HG02852 (cell line): ENCODE measurements around the gene SERTAD2.
A peak's percentile ranks its signal among the peaks of the same experiment; 100 is the strongest.

Experiments used
- ATAC-seq: cut with Tn5 transposase; IDR thresholded peaks from one replicate; pipeline ENCODE4 v1.9.1; 2021; ENCODE audit warnings: mild to moderate bottlenecking, moderate library complexity; ENCODE audit not compliant: unreplicated experiment

The SERTAD2 gene

GRCh38 chr2:64675860-64676259 lies 22.1 kb upstream of the SERTAD2 start:
- ATAC-seq = no peak

- no peak for ATAC-seq
Measured at GRCh38 chr2:64672708-64673107, 19.0 kb upstream of the SERTAD2 start.

DNA sequence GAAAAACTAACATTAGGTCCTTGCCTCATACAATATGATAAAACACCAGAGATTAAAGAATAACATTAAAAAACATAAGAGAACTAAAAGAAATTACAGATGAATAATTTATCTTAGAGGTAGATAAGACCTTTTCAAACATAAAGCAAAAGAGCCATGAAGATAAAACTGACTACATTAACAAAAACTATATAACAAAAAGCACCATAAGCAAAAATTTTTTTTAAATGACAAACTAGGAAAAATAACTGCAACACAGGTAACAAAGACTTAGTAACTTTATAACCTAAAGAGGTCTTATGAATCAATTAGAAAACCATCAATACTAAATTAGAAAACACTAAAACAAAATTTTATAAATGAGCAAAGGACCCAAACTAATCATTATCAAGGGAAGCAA lies 16.3 kb upstream of the SERTAD2 start:
- ATAC-seq = no peak

DNA sequence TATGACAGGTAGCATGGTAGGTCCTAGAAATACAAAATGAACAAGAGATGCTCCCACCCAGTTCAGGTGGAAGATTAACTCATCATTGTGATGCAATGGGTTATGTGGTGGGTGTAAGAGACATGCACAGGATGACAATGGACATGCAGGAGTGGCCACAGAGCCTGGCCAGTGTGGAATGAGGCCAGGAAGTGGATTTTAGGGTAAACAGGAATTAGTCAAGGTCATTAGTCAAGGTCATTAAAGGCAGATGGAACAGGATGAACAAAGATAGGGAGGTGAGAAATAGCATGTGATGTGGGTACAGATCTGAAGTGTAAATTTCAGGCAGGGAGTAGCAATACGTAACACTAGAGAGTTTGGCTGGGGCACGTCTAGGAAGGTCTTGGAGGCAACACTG lies 15.6 kb upstream of the SERTAD2 start:
- no peak for ATAC-seq

DNA sequence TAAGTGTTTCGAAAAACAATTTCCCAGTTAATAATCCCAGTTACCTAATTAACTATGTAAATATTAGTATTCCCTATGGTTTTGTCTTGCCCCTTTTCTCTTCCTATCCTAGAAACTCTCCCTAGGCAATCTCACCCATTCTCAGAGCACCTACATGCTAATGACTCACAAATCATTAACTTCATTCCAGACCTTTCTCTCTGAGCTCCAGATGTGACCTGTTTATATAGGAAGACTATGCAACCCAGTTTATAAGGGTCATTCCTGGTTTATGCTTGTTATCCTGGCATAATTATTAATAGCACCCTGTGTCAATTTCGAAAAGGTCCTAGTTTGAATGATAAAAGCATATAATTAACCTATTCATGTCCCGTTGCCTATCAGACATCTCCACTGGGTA lies 14.8 kb upstream of the SERTAD2 start:
- ATAC-seq = no peak

DNA sequence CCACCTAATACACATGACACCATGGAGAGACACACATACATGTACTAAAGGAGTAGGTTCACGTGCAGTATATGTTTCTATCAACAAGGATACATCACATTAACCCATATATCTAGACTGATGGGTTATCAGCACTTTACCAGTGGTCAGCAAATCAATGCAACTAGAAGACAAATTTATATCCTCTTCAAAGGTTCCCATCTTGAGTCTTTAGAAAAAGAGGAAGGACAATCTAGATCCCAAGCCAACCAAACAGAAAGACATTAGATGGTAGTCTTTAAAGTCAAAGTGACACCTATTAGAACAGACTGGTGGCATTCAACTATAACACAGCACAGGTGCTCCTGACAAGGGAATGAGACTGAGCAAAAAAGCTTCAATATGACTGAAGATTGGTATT lies 13.8 kb upstream of the SERTAD2 start:
- no peak for ATAC-seq

- ATAC-seq = peak; percentile 88
Measured at GRCh38 chr2:64666810-64667438, 13.2 kb upstream of the SERTAD2 start.

DNA sequence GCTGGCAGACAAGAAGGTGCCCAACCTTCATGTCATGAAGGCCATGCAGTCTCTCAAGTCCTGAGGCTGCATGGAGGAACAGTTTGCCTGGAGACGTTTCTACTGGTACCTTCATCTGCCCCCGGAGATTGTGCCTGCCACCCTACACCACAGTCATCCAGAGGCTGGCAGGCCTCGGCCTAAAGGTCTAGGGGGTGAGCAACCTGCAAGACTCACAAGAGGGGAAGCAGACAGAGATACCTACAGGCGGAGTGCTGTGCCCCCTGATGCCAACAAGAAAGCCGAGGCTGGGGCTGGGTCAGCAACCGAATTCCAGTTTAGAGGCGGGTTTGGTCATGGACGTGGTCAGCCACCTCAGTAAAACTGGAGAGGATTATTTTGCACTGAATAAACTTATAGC lies 12.0 kb upstream of the SERTAD2 start:
- no peak for ATAC-seq

- no peak for ATAC-seq
Measured at GRCh38 chr2:64663402-64663801, 9.7 kb upstream of the SERTAD2 start.

DNA sequence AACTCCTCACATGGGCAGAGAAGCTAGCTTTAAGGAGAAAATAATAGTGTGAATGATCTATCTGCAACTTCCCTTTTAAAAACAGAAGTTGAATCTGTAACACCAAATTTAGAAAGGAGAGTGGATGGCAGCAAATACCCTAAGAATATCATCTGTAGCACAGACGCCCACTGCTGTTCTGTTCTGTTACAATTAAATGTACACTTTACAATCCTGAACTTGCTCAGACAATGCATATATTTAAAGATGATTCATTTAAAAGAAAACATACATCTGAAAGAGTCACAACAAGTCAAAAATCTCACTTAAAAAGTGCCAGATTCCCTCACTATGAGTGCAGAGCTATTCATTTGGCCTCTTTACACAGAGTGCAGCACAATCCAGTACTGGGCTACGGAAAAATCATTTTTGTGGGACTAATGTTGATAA lies 8.0 kb upstream of the SERTAD2 start:
- ATAC-seq = no peak

- ATAC-seq = no peak
Measured at GRCh38 chr2:64659252-64659651, 5.5 kb upstream of the SERTAD2 start.

- no peak for ATAC-seq
Measured at GRCh38 chr2:64658269-64658668, 4.6 kb upstream of the SERTAD2 start.

- ATAC-seq = no peak
Measured at GRCh38 chr2:64657411-64657810, 3.7 kb upstream of the SERTAD2 start.

DNA sequence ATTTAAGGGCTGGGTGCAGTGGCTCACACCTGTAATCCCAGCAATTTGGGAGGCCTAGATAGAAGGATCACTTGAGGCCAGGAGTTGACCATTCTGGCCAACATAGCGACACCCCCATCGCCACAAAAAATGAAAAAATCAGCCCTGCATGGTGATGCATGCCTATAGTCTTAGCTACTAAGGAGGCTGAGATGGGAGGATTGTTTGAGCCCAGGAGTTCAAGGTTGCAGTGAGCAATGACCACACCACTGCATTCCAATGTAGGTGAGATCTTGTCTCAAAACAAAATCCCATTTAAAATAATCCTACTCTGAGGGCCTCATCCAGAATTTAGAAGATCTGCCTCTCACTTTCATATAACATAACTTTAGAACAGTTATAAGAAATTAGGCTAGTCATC lies 2.7 kb upstream of the SERTAD2 start:
- ATAC-seq = no peak

DNA sequence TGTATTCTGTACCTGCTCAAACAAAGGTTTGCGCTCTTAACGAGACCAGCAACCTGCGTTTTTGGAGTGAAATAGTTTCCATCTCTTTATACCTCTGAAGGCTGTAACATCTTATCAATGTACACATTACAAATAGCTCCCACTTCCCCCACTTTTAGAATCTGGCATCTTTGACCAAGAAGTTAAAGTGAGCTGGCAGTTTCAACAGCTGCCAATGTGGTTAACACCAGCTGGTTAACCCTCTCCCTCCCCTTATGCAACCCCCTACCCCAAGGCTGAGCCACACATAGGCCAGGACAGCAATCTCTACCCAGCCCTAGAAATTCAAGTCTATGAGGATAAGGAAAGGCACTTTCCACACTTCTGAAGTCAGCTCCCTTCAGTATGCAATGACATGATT lies 2.2 kb upstream of the SERTAD2 start:
- ATAC-seq = no peak

- ATAC-seq = no peak
Measured at GRCh38 chr2:64655018-64655664, 1.4 kb upstream of the SERTAD2 start.

DNA sequence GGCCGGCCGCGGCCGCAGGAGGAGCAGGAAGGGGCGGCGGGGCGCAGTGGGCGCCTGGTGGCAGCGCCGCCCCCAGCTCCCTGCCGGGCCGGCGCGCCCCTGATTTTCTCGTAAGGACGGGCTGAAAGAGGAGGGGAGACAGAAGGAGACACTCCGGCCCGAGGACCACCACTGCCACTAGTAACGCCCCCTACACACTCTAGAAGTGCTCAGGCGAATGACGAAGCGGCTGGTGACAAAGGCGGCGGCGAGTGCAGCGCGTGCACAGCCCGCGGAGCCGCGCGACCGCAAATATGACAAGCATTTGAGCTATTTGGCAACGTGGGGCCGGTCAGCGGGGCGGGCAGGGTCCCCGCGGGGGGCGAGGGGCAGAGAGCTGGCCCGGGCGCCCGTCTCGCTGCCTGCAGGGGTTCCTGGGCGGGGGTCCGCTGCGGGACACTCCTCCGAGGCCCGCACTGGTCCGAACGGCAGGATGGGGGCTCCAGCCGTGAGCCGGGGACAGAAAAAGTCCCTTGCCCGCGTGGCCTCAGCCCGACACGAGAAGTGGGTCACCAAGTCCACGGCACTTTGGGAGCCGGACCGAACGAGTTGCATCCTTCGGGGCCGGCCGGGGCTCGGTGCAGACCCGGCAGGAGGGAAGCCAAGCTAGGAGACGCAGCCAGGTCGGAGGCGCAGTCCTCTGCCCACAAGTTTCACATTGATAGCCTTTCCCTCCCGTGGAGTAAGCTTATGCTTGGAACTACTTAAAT lies 524 bp upstream of the SERTAD2 start:
- peak; percentile 39 for ATAC-seq

DNA sequence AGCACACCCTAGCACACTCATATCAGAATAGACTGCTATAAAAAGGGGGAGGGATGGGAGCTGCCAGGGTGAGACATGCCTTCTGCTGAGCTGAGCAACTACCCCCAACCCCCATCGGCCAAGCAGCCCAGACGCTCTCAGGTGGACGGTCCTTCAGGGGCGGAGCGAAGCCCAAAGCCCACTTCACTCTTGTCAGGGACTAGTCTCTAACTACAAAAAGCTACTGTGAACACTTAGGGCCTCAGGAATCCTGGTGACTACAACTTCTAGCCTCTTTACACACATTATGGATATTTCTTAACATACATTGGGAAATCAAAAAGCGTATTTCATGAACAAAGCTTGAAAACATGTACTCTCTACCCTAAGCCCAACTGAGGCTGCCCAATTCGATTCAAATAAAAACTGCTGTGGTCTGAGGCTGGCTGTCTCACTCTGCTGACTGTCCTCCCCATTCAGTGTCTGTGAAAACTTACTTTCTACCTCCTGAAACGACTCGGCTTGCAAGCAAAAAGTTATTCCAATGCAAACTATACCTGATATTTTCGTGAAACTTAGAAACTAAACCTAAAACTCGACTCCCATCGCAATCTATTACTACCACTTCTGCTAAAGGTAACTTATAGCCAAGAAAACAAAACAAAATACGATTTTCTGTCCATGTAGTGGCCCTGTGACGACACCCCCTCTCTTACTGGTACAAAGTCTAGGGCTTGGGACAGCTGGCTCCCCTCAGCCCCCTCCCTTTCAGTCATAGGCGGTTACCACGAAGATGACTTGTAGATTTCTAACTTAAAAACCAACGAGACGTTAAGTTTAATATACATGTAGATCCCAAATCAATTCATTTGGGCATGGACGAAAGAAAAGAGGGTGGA lies 1.2 kb downstream of the SERTAD2 start:
- no peak for ATAC-seq

DNA sequence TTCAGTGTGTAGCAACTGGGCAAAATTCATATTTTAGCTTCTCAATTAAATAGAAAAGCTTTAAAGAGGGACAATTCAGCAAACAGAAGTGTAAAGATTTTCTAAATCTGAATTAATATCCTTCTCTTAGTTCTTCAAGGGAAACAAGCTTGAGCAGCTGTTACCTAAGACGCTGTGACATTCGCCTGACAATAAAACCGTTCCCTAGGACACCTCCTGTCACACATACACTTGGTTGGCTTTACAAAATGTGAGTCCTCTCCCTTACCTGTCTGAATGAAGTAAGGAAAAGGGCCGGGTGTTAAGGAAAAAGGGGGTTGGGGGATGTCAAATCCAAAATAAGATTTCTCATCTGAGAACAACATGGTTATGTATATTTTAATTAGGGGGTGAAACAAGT lies 2.1 kb downstream of the SERTAD2 start:
- no peak for ATAC-seq

GRCh38 chr2:64650722-64651338 lies 2.9 kb downstream of the SERTAD2 start:
- ATAC-seq = no peak

DNA sequence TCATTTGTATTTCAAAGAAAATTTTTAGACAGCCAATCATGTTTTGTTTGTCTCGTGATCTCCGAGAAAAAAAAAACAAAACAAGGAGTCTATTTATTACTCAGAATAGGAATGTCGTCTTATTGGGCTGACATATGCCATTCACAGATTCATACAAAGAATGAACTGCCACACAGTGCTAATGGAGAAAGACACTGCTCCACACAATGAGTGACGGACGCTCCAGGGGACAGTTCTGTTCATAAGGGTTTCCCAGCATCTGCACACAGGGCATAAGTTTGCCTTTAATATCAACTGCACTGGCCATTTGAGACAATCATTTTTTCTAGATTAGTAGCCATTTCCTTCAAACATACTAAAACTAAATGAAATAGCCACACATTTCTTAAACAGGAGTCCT lies 3.4 kb downstream of the SERTAD2 start:
- no peak for ATAC-seq
